OCI-LY3 (cell line): ENCODE measurements around the gene INO80B.
"Not testable (repeated sequence)": the region's sequence is repeated elsewhere in the genome, so short reads cannot be mapped to it uniquely, and the experiment has no call there.

ENCODE experiments used
- H2AFZ ChIP-seq: fragments of 200-600, 300-600 bp; shearing (Covaris generic); 2 replicates; pipeline ENCODE4 v1.6.0; 2014; ENCODE audit warnings: antibody characterized with exemption, low read depth, low read length
- H3K27ac ChIP-seq: fragments of 200-600, 300-600 bp; sonication (generic); 2 replicates; pipeline ENCODE4 v1.5.1; 2014; ENCODE audit warnings: mild to moderate bottlenecking, low read length, moderate library complexity, mixed read lengths
- H3K27me3 ChIP-seq: fragments of 200-600, 300-600 bp; sonication (generic); 2 replicates; pipeline ENCODE4 v1.6.1; 2014; ENCODE audit warnings: low read depth, low read length, mixed read lengths
- H3K36me3 ChIP-seq: fragments of 200-600, 300-600 bp; sonication (generic); replicated peaks from 2 replicates; pipeline ENCODE3; 2014; ENCODE audit warnings: low read depth, low read length, mixed read lengths
- H3K4me1 ChIP-seq: fragments of 300-600, 200-600 bp; sonication (generic); 2 replicates; pipeline ENCODE4 v1.6.1; 2014; ENCODE audit warnings: low read length, mixed read lengths
- H3K4me2 ChIP-seq: fragments of 200-600, 300-600 bp; sonication (generic); 2 replicates; pipeline ENCODE4 v1.6.1; 2014; ENCODE audit warnings: low read length, mixed read lengths
- H3K4me3 ChIP-seq: fragments of 300-600, 200-600 bp; sonication (generic); 2 replicates; pipeline ENCODE4 v1.5.1; 2014; ENCODE audit warnings: antibody characterized with exemption, mild to moderate bottlenecking, low read length, moderate library complexity
- H3K79me2 ChIP-seq: fragments of 300-600, 200-600 bp; shearing (Covaris generic); 2 replicates; pipeline ENCODE4 v1.6.1; 2014; ENCODE audit warnings: mild to moderate bottlenecking, low read length, mixed read lengths
- H3K9ac ChIP-seq: fragments of 300-600, 200-600 bp; shearing (Covaris generic); 2 replicates; pipeline ENCODE4 v1.6.0; 2014; ENCODE audit warnings: mild to moderate bottlenecking, low read length, moderate library complexity
- H3K9me3 ChIP-seq: fragments of 200-600, 300-600 bp; shearing (Covaris generic); 2 replicates; pipeline ENCODE4 v1.6.1; 2014; ENCODE audit warnings: low read length, mixed read lengths; ENCODE audit not compliant: insufficient read depth
- H4K20me1 ChIP-seq: fragments of 200-600, 300-600 bp; sonication (generic); 2 replicates; pipeline ENCODE4 v1.6.1; 2016; ENCODE audit warnings: low read length, mixed read lengths; ENCODE audit not compliant: insufficient read depth
- EZH2phosphoT487 ChIP-seq: fragments of 200-600 bp; shearing (Covaris generic); IDR thresholded peaks from 2 replicates; pipeline ENCODE4 v1.6.1; 2018; ENCODE audit warnings: antibody characterized with exemption, mixed run types, low read depth
- TF ChIP-seq, protein P1 (sequence below): fragments of 200-600, 300-600 bp; sonication (generic); IDR thresholded peaks from 2 replicates; pipeline ENCODE4 v1.5.1; 2014; ENCODE audit warnings: antibody characterized with exemption, low read length, low read depth

Gene INO80B

GRCh38 chr2:74464406-74464805 lies 9.5 kb downstream of the INO80B start:
- Histone ChIP-seq H3K9ac (peak overlapping the region; percentile 85), H3K27me3 (no peaks in the 10 kb centered on the region), H3K4me1 (peaks cover 12% of the 10 kb centered on the region), H3K9me3 (no peaks in the 10 kb centered on the region), H3K4me3 (peak overlapping the region; percentile 90), H3K4me2 (peak overlapping the region; percentile 79), H3K27ac (peak overlapping the region; percentile 51), H3K79me2 (peaks cover 26% of the 10 kb centered on the region), H4K20me1 (no peaks in the 10 kb centered on the region), H3K36me3 (peaks cover 24% of the 10 kb centered on the region), H2AFZ (no peak overlapping the region)
- TF ChIP-seq EZH2phosphoT487 = no peak
- TF ChIP-seq, protein P1, sequence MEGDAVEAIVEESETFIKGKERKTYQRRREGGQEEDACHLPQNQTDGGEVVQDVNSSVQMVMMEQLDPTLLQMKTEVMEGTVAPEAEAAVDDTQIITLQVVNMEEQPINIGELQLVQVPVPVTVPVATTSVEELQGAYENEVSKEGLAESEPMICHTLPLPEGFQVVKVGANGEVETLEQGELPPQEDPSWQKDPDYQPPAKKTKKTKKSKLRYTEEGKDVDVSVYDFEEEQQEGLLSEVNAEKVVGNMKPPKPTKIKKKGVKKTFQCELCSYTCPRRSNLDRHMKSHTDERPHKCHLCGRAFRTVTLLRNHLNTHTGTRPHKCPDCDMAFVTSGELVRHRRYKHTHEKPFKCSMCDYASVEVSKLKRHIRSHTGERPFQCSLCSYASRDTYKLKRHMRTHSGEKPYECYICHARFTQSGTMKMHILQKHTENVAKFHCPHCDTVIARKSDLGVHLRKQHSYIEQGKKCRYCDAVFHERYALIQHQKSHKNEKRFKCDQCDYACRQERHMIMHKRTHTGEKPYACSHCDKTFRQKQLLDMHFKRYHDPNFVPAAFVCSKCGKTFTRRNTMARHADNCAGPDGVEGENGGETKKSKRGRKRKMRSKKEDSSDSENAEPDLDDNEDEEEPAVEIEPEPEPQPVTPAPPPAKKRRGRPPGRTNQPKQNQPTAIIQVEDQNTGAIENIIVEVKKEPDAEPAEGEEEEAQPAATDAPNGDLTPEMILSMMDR = no peak

DNA sequence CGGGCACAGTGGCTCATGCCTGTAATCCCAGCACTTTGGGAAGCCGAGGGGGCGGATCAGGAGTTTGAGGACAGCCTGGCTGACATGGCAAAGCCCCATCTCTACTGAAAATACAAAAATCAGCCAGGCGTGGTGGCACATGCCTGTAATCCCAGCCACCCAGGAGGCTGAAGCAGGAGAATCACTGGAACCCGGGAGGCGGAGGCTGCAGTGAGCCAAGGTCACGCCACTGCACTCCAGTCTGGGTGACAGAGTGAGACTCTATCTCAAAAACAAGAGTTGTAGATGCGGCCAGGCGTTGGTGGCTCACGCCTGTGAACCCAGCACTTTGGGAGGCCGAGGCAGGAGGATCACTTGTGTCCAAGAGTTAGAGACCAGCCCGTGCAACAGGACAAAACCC lies 15.9 kb downstream of the INO80B start:
- H4K20me1 ChIP-seq, H3K27ac ChIP-seq, H3K9me3 ChIP-seq, H2AFZ ChIP-seq, H3K4me3 ChIP-seq, H3K27me3 ChIP-seq, H3K4me2 ChIP-seq, H3K9ac ChIP-seq: not testable (repeated sequence)
- Histone ChIP-seq H3K4me1 (peaks cover 15% of the 10 kb centered on the region), H3K36me3 (peaks cover 16% of the 10 kb centered on the region), H3K79me2 (peaks cover 14% of the 10 kb centered on the region)

- H3K4me1 ChIP-seq = peaks cover 11% of the 10 kb centered on the region
- peak overlapping the region; percentile 84 for H3K27ac ChIP-seq
- peaks cover 10% of the 10 kb centered on the region for H3K79me2 ChIP-seq
- no peak for TF ChIP-seq EZH2phosphoT487
- TF ChIP-seq, protein P1 = no peak
- peaks cover 16% of the 10 kb centered on the region for H3K36me3 ChIP-seq
- H3K4me2 ChIP-seq = peak overlapping the region; percentile 80
- H2AFZ ChIP-seq = no peak overlapping the region; the same call in 1 of the 2 replicates
- no peaks in the 10 kb centered on the region for H3K27me3 ChIP-seq
- peak overlapping the region; percentile 81 for H3K9ac ChIP-seq
- H4K20me1 ChIP-seq = no peaks in the 10 kb centered on the region
- no peaks in the 10 kb centered on the region for H3K9me3 ChIP-seq
- peak overlapping the region; percentile 81 for H3K4me3 ChIP-seq
These were observed 16.6 kb downstream of the INO80B start for GRCh38 chr2:74471332-74472065.

- H3K4me2 ChIP-seq = peak within 1 kb of the TSS; percentile 80
- H3K79me2 ChIP-seq = peaks cover 10% of the 10 kb centered on the region
- peak within 1 kb of the TSS; percentile 23; the same call in 1 of the 2 replicates for H2AFZ ChIP-seq
- H3K4me3 ChIP-seq = peak within 1 kb of the TSS; percentile 81
- H3K9ac ChIP-seq = peak within 1 kb of the TSS; percentile 81
- H3K4me1 ChIP-seq = peaks cover 11% of the 10 kb centered on the region
- TF ChIP-seq EZH2phosphoT487 = no peak
- TF ChIP-seq, protein P1 = no peak
- no peaks in the 10 kb centered on the region for H3K27me3 ChIP-seq
- peaks cover 16% of the 10 kb centered on the region for H3K36me3 ChIP-seq
- H3K9me3 ChIP-seq = no peaks in the 10 kb centered on the region
- no peaks in the 10 kb centered on the region for H4K20me1 ChIP-seq
- H3K27ac ChIP-seq = peak within 1 kb of the TSS; percentile 84
These were observed 17.4 kb downstream of the INO80B start, which contains the start of gene MRPL53 for GRCh38 chr2:74472086-74472944. MRPL53 (minus strand) TSS chr2:74472680; CDS start chr2:74472660, 20 bp downstream.
